ENCODE measurements around the gene SLC39A7. TPM values are rescaled to one million over a fixed set of nuclear protein-coding genes. Genes with fewer than 3 reads are reported as not detected.

Gene SLC39A7
- total RNA-seq, 2 donors from 2014 or later: 80.1 to 132 TPM

DNA sequence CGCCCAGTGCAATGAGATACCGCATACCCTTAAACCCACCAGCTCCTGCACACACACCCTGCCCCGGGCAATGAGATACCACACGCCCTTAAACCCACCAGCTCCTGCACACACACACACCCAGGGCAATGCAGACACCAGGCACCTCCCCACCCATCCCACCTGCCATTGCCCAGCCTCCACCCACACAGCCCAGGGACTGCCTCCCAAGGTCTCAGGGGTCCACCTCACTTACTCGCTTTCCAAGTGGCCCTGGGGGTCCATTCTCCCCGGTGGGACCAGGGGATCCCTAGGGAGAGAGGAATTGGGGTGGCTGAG lies 32.4 kb upstream of the SLC39A7 start:
- intact Hi-C loops (cut with DNase I): no loop called here
- ATAC-seq (no peak), DNase-seq (no peak)

DNA sequence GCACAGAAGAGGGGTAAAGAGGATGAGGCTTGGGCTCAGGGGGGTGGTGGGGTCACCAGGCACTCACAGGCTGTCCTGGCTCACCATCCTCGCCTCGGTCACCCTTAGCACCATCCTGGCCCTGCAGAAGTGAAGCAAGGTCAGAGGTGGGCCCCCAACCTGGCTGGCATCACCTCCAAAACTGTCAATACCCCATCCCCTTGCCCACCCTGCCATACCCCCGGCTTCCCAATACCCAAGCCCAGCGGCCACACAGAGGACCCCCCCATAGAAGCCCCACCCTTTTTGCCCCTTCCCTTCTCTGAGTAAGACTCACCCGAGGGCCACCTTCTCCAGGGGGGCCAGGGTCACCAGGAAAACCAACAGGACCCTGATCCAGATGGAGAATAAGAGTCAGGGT lies 32.0 kb upstream of the SLC39A7 start:
- DNase-seq (no peak), ATAC-seq (no peak)
- intact Hi-C loops (cut with DNase I): no loop called here

DNA sequence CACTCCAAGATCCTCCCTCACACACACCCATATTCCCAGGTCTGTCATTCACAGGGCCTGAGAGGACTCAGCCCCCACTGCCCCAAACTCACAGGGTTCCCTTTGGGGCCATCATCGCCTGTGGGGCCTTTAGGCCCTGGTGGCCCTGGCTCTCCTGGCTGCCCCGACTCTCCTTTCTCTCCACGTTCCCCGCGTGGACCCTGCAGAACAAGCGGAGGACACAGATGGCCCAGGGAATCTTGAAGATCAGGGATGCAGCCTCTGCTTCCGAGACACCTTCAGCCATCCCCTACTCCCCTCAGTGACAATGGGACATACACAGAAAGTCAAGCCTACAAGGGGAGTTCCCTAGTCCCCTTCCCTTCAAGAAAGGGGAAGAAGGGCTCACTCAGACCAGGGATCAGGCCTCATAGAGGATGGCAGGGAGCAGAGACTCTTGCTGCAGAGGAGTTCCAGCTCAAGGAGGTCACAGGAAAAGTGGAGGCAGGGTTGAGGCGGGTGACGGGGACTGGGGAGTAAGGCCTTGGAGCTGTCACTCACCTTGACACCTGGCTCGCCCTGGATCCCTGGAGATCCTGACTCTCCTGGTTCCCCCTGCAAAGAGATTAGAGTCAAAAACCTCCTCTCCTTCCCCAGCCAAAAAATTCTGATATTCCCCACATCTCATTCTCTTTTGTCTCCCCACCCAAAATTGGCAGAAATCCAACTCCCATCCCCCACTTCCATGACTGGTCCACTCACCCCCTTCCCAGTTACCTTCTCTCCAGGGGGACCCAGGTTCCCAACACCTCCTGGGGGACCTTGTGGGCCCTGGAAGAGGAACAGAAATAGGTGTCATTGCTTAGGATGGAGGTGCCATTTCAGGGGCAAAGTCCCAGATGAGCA lies 31.1 kb upstream of the SLC39A7 start:
- DNase-seq (no peak), ATAC-seq (no peak)
- intact Hi-C loops (cut with DNase I): no loop called here

DNA sequence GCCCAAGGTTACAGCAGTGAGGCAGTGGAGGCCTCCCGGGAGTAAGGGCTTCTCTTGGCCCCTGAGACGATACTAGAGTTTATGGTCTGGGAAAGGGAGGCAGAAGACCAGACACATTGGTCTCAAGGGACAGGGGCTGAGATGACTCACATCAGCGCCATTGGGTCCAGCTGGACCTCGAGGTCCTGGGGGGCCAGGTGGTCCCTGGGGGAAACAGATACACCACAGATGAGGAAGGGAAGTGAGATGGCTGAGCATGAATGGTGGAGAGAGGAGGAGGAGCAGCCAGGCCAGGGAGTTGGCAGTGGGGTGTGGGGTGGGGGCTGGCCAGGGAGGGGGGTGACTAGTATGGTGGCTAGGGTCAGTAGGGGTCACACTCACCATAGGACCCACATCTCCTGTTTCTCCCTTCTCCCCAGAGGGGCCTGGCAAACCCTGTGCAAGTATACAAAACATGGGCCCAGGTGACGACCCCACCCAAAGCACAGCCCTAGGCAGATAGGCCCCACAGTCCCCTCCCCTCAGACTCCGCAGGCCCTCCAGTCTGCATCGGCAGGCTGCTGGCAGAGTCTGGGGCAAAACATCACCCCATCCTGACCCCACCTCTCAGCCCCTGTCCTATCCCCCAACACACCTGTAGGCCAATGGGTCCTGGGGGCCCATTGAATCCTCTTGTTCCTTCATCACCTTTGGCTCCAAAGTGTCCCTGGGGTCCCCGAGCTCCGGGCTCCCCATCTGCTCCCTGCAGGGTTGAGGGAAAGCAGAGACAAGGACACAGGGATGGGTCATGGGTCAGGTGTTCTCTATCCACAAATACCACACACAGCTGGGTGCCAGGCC lies 30.3 kb upstream of the SLC39A7 start:
- ATAC-seq (no peak), DNase-seq (no peak)
- intact Hi-C loops (cut with DNase I): no loop called here

DNA sequence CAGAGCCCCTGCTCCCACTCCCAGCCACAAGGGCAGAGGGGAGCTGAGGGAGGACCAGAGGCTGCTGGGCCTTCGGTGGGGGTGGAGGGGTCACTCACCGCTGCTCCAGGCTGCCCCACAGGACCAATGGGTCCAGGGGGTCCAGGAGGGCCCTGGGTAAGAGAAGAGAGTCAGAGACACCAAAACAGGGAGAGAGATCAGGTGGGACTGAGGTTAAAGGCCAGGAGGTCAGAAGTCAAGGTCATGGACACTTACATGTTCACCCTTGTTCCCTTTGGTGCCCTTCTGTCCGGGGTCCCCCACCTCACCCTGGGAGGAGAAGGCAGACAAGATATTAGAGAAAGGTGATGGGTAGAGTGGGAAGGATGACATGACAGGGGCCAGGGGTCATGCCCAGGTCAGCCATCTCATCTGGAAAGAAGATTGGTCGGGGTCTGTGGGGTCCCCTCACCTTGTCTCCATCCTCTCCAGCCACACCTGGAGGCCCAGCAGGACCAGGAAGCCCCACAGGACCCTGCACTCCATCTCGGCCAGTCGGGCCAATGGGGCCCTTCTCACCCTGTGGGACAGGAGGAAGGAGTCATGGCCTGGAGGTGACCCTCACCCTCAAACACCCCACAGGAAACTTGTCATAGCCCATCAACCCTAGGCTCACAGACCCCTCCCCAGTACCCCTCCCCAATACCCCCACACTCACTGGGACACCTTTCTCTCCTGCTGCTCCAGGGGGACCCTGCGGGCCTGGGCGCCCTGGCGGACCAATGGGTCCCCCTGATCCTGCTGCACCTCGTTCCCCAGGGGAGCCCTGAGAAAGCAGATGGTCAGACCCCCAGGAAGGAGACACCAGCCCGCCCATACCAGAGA lies 29.4 kb upstream of the SLC39A7 start:
- DNase-seq: no peak
- intact Hi-C loops (cut with DNase I): no loop called here

DNA sequence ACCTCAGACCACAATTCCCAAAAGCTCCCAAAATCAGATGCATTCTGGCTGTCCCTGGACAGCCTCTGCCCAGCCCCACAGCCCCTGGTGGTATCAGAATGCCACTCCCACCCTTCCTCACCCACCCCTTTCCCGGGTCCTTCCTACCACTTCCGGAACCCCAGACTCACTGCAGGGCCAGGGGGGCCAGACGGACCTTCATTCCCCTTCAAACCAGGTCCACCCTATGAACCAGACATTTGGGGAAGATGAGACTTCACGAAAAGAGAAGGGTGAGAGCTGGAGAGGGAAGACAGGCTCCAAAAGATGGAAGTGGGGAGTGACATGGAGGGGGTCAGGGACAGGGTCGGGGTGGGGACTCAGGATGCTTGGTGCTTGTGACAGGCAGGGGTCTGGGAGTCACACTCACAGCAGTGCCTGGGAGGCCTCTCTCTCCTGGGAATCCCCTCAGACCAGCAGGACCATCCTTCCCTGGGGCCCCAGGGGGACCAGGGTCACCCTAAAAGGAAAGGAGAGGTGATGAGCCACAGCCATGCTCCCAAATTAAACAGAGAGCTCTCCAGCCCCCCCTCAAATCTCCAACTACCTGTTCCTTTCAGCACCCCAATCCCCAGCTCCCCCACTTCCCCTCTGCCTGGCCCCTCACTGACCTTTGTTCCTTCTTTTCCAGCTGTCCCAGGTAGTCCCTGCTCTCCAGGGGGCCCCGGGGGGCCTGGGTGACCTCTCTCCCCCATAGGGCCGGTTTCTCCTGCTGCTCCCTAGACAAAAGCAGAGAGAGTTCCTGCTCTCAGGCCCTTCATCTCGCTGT lies 28.6 kb upstream of the SLC39A7 start:
- intact Hi-C loops (cut with DNase I): no loop called here
- ATAC-seq (no peak), DNase-seq (no peak)

More for the DNA sequence above, 29.4 kb upstream of the SLC39A7 start:
- ATAC-seq: no peak

DNA sequence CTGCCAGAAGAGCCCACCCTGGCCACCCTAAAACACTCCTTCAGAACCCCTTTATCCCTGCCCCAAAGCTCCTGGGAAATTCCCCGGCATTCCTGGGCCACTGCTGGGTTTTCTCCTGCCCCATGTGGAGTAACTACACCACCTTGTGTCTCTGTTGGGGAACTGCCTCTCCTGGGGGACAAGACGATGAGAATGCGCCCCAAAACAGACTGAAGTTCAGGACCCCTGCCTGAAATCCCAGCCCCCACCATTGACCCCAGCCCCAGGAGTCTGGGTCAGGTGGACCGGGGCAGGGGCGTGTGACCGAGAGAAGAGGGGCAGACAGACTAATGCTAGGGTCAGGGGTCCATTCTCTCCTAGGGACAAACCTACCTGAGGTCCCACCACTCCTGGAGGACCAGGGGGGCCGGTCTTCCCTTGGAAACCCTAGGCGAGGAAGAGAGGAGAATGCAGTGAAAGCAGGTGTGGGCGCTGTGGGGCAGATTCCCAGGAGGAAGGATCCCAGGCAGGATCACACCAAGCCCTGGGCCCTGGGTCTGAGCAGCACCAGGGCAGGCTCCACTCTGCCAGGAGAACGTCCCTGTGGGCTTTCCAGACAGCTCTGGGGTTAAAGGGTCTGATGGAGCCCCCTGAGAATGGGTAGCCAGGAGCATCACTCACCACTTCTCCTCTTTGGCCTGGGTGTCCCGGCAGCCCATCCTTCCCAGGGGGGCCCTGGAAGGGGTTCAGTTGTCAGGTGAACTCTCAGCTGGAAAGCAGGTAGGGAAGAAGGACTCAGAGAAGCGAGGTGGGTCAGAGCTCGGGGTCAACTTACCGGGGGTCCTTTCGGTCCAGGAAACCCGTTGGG lies 27.8 kb upstream of the SLC39A7 start:
- DNase-seq (no peak), ATAC-seq (no peak)
- intact Hi-C loops (cut with DNase I): no loop called here

DNA sequence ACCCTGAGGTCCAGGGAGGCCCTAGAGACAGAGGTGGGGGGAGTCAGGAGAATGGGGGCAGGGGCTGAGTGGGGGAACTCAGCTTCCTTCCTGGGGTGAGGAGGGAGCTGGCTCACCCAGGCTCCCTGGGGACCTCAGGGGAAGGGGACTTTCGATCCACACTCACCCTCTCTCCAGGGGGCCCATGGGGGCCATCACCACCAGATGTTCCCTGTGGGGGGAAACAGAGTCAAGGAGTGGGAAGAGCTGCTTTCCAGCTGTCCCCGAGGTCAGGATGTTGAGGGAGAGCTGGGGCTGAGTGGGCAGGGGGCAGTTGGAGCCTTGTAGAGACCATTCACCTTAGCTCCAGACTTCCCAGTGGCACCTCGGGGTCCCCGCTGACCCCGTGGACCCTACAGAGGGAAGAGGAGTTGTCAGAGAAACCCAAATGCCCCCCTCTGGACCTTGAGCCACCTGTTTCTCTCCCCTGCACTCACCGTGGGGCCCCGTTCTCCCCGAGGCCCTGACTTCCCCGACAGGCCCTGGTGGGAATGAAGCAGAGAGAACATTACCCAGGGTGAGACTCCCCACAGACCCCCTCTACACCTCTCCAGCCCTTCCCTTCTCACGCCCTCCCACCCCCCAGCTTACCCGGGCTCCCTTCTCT lies 27.0 kb upstream of the SLC39A7 start:
- intact Hi-C loops (cut with DNase I): no loop called here
- no peak for DNase-seq

DNA sequence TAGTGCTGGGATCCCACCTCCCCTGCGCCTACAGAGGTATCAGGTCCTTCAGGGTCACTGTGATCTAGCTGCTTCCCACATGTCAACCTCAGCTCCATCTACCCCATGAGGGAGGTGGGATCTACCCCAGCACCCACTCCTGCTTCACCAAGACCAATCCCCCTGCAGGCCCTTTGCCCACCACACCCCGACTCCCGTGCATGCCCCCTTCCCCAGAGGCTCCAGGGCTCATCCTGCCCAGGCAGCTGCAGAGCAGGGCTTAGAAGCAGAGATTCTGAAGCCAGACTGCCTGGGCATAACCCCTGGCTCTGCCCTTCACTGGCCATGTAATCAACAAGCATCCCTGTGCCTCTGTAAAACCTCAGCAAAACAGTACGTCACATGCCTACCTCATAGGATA lies 25.9 kb upstream of the SLC39A7 start:
- intact Hi-C loops (cut with DNase I): no loop called here
- no peak for DNase-seq
- ATAC-seq: no peak

More for the DNA sequence above, 27.0 kb upstream of the SLC39A7 start:
- ATAC-seq: no peak

DNA sequence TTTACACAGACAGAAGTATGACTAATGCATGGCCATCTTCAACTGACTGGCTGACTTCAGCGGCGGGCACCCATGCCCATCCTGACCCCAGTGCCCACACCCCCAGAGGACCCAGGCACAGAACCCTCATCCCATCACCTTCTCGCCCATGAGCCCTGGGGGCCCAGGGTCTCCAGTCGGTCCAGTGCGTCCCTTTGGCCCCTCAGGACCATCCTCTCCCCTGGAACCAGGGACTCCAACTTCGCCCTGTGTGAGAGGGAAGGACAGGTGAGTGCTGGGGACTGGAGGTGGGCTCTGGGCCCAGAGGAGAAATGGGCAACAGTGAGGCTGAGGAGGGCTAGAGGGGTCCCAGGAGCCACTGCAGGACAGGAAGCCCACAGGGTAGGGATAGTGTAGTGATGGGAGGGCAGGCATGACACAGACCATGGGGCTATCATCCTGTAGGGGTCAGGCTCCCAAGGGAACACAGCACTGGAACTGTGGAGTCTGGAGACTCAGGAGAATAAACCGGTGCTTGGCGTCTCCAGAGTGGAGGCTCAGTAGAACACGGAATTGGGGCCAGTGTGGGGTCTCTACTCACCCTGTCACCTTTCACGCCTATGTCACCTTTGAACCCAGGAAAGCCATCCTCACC lies 25.1 kb upstream of the SLC39A7 start:
- intact Hi-C loops (cut with DNase I): no loop called here

DNA sequence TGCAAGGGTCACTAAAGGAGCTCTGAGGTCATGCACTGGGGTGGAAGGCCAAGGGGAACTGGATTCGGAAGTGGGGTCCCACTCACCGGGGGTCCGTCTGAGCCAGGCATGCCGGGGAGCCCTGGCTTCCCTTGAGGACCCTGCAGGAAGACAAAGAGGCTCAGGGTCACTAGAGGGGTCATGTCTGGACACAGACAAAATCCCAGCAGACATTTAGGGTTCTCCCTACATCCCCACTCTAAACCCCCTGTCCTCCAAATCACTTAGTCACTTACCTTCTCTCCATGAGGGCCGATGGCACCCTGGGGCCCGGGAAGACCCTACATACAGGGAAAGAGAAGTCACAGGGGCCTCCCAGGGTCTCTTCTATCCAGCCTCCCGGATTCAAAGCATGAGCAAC lies 23.8 kb upstream of the SLC39A7 start:
- intact Hi-C loops (cut with DNase I): no loop called here
- ATAC-seq: no peak
- DNase-seq: no peak

More for the DNA sequence above, 25.1 kb upstream of the SLC39A7 start:
- DNase-seq (no peak), ATAC-seq (no peak)

DNA sequence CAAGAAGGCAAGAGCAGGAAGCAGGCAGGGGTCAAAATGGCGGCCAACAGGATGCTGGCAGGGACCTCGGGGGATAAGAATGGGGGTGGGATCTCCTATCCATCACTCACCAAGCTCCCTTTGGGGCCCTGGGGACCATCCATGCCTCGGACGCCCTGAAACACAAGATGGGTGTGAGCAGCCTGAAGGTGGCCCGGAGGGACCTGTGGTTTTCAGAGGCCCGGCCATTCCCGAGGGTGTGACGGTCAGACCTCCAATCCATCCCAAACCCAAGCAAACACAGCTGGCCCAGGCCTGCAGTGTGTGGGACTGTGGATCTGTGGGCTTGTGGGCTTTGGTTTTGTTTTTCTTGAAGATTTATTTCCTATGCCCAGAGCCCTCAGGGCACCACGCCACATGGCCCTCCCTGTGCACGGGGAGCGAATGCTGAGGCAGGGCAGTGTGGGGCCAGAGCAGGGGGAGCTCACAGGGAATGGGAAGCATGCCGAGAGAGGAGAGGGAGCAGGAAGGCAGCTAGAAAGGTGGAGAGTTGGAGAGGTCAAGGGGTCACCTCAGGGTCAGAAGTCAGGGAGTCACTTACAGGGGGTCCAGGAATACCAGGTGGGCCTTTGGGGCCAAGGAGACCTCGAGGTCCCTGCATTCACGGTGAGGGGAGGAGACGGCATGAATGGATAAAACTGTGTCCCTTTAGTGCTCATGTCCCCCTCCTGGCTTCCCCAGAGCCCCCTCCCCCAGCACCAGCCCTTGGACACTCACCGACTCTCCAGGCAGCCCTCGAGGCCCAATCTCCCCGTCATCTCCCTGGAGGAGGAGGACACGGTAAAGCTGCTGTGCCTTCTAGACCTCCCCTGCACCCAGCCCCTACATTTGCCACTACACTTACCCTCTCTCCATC lies 22.9 kb upstream of the SLC39A7 start:
- DNase-seq (no peak), ATAC-seq (no peak)
- intact Hi-C loops (cut with DNase I): no loop called here

DNA sequence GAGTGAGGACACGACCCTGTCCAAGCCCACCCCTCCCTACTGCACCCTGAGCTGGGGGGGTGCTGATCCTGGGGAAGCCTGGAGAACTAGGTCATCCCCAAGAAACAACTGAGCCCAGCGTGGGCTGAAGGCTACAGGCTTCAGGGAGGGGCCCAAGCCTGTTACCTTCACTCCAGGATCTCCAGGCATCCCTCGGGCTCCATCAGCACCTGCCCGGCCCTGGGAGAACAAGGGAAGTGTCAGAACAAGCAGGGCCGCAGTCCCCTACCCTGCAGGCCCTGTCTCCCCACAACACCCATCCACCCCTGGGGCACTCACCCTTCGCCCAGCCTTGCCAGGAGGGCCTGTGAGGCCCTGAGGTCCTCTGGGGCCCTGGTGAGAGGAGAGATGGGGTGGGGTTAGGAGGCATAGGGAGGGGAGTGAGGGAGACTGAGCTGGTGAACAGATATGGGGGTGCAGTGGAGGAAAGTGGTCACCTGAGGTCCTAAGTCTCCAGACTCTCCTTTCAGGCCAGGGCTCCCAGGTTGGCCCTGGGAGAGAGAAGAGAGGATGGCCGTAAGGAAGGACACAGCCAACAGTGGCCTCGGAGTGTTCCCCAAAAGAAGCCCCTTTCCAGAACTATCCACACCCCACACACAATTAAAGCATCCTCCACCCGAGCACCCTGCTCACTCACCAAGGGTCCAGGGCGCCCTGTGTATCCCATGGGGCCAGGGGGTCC lies 21.8 kb upstream of the SLC39A7 start:
- ATAC-seq (no peak), DNase-seq (no peak)
- intact Hi-C loops (cut with DNase I): no loop called here

DNA sequence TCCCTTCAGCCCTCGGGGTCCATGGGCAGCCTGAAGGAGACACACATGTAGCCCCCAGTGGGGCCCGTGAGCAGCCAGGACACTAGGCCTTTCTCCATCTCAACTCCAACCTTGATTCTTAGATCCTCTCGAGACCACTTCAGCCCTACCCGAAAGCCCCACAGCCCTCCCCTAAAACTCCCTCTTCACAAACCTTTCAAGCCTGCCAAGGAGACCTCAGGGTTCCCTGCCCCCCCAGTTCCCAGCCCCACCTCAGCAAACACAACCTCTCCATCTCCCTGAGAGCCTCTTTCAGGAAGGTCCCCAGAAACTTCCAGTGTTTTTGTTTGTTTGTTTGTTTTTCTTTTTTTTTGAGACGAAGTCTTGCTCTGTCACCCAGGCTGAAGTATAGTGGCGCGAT lies 19.5 kb upstream of the SLC39A7 start:
- ATAC-seq: no peak
- DNase-seq: no peak
- intact Hi-C loops (cut with DNase I): no loop called here

DNA sequence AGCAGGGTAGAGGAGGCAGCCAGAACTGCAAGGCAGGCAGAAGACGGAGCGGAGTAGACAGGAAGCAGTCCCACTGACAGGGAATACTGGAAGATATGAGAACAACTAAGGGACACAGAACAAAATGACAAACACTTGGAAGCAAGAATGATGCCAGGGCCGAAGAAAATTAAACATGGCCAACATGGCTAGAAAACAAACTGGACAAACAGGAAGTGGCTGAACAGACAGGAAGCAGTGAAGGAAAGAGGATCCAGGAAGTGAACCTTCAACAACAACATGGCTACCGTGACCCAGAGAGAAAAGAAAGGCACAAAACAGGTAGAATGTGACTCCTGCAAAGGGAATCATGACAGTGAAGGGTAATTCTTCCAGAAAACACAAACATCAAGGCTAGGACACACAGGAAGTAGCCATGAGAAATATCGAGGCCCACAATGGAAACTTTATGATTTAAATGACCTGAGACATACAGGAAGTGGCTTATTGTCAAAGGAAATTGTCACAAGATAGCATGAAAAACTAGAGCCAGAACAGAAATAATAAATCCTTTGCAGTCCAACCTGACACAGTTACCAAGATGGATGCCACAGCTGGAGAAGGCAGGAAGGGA lies 17.5 kb upstream of the SLC39A7 start:
- intact Hi-C loops (cut with DNase I): no loop called here
- ATAC-seq: no peak
- no peak for DNase-seq

Measured in left cardiac atrium (tissue), 4 donors.